Liver (tissue), 9 donors: ENCODE data around the gene TBX15. TPM values are rescaled to one million over a fixed set of nuclear protein-coding genes. Genes with fewer than 3 reads are reported as not detected.

Experiments
- DNase-seq: peaks from one replicate; pipeline ENCODE4 v3.0.0-alpha.2; 2017; ENCODE audit warnings: low spot score
- H3K27ac ChIP-seq, 2 donors: one replicate each; pipeline ENCODE4 v1.7.0; 2013; ENCODE audit warnings: inconsistent platforms in 2 of 2, low read length in 2 of 2, control low read depth in 1 of 2, low read depth in 1 of 2, mild to moderate bottlenecking in 1 of 2
- H3K27me3 ChIP-seq, 4 donors: one replicate each; pipeline versions ENCODE4 v1.6.1 to v1.7.0; 2013; ENCODE audit warnings: low read length in 3 of 4, inconsistent platforms in 1 of 4, mild to moderate bottlenecking in 1 of 4, moderate library complexity in 1 of 4; ENCODE audit not compliant: control insufficient read depth in 4 of 4, insufficient read depth in 4 of 4
- H3K36me3 ChIP-seq, 4 donors: one replicate each; pipeline versions ENCODE4 v1.6.1 to v1.7.0; 2013; ENCODE audit warnings: low read length in 3 of 4, mild to moderate bottlenecking in 3 of 4, low read depth in 1 of 4, moderate library complexity in 1 of 4; ENCODE audit not compliant: control insufficient read depth in 4 of 4, insufficient read depth in 3 of 4
- H3K4me1 ChIP-seq, 4 donors: one replicate each; pipeline versions ENCODE4 v1.6.1 to v1.7.0; 2013; ENCODE audit warnings: low read length in 3 of 4, mild to moderate bottlenecking in 3 of 4, moderate library complexity in 1 of 4; ENCODE audit not compliant: control insufficient read depth in 4 of 4, insufficient read depth in 4 of 4
- H3K4me3 ChIP-seq, 3 donors: one replicate each; pipeline versions ENCODE4 v1.6.1 to v1.7.0; 2013; ENCODE audit warnings: low read length in 3 of 3, control low read depth in 1 of 3, low read depth in 1 of 3, mild to moderate bottlenecking in 1 of 3
- H3K9ac ChIP-seq, 2 donors: one replicate each; pipeline ENCODE4 v1.7.0; 2013; ENCODE audit warnings: low read length in 2 of 2, mild to moderate bottlenecking in 2 of 2, moderate library complexity in 2 of 2, control low read depth in 1 of 2, low read depth in 1 of 2
- H3K9me3 ChIP-seq, 4 donors: one replicate each; pipeline versions ENCODE4 v1.6.1 to v1.7.0; 2013; ENCODE audit warnings: low read length in 3 of 4; ENCODE audit not compliant: control insufficient read depth in 4 of 4
- ATF3 ChIP-seq: IDR thresholded peaks from 2 replicates; pipeline ENCODE4 v1.6.1; 2016; ENCODE audit warnings: antibody characterized with exemption
- CTCF ChIP-seq: fragments of 150-350 bp; IDR thresholded peaks from 2 replicates; pipeline ENCODE4 v1.5.1; 2017; ENCODE audit warnings: improper control_type of control experiment, low read depth, low read length; ENCODE audit not compliant: missing input control
- EGR1 ChIP-seq, 2 donors: IDR thresholded peaks; 2 replicates each; pipeline ENCODE4 v1.6.1; 2016 to 2018; ENCODE audit warnings: antibody characterized with exemption in 2 of 2, low read depth in 2 of 2
- FOXA2 ChIP-seq: IDR thresholded peaks from 2 replicates; pipeline ENCODE4 v1.6.1; 2016; ENCODE audit warnings: antibody characterized with exemption
- GABPA ChIP-seq, 2 donors: IDR thresholded peaks in 1 of 2; conservative IDR thresholded peaks in 1 of 2; 2 replicates each; pipeline ENCODE4 v1.6.1; 2016; ENCODE audit warnings: antibody characterized with exemption in 2 of 2, mild to moderate bottlenecking in 1 of 2, moderate library complexity in 1 of 2
- HNF4A ChIP-seq, 2 donors: conservative IDR thresholded peaks; 2 replicates each; pipeline ENCODE4 v1.6.1; 2016; ENCODE audit warnings: antibody characterized with exemption in 2 of 2, mild to moderate bottlenecking in 2 of 2
- HNF4G ChIP-seq: IDR thresholded peaks from 2 replicates; pipeline ENCODE4 v1.6.1; 2016; ENCODE audit warnings: antibody characterized with exemption
- JUND ChIP-seq, 2 donors: IDR thresholded peaks; 2 replicates each; pipeline ENCODE4 v1.6.1; 2016; ENCODE audit warnings: antibody characterized with exemption in 2 of 2
- MAX ChIP-seq: IDR thresholded peaks from 2 replicates; pipeline ENCODE4 v1.6.1; 2016; ENCODE audit warnings: antibody characterized with exemption
- NR2F2 ChIP-seq: IDR thresholded peaks from 2 replicates; pipeline ENCODE4 v1.6.1; 2016; ENCODE audit warnings: antibody characterized with exemption
- REST ChIP-seq: IDR thresholded peaks from 2 replicates; pipeline ENCODE4 v1.6.1; 2016; ENCODE audit warnings: antibody characterized with exemption, mild to moderate bottlenecking
- RXRA ChIP-seq, 2 donors: IDR thresholded peaks; 2 replicates each; pipeline ENCODE4 v1.6.1; 2017 to 2018; ENCODE audit warnings: antibody characterized with exemption in 2 of 2, mild to moderate bottlenecking in 1 of 2
- SP1 ChIP-seq: IDR thresholded peaks from 2 replicates; pipeline ENCODE4 v1.6.1; 2018; ENCODE audit warnings: antibody characterized with exemption, mild to moderate bottlenecking
- TAF1 ChIP-seq: conservative IDR thresholded peaks from 2 replicates; pipeline ENCODE4 v1.6.1; 2016; ENCODE audit warnings: antibody characterized with exemption, mild to moderate bottlenecking
- ZBTB33 ChIP-seq: IDR thresholded peaks from 2 replicates; pipeline ENCODE4 v1.6.1; 2016; ENCODE audit warnings: antibody characterized with exemption
- WGBS: extraction: QIAGEN DNeasy Blood & Tissue Kit; methylation state at CpG from one replicate; pipeline ENCODE4 v1.1.7; 2013; 5-methylcytosine and 5-hydroxymethylcytosine counted together
- polyA plus RNA-seq, 2 donors: library from polyadenylated mRNA; stranded (reverse) in 1 of 2; unstranded in 1 of 2; fragments of 200-250 nt in 1 of 2; fragments of >200 nt in 1 of 2; fragmentation: Nextera tagmentation in 1 of 2; extraction: Ambion mirVana in 1 of 2; gene quantifications; one replicate each; pipeline versions ENCODE4 v1.2.1 to v1.2.3, GENCODE V29; 2013 to 2015
- total RNA-seq, 2 donors: library from RNA; depleted of rRNA; stranded (reverse); fragments of >200 nt; gene quantifications; one replicate each; pipeline ENCODE4 v1.2.3, GENCODE V29; 2014
- donor health status: healthy.
- donor health status: healthy.
- donor health status: healthy.
- donor health status: healthy.
- donor health status: healthy.

TBX15 gene
- total and polyA plus RNA-seq, 4 donors, result 0.09 to 15.5 (median 3.5) TPM

- Histone ChIP-seq H3K9me3 (peaks cover 0 to 12% (median 0%) of the 10 kb centered on the region in 4 donors), H3K9ac (no peak overlapping the region), H3K36me3 (no peaks in the 10 kb centered on the region), H3K27me3 (peaks cover 3 to 29% (median 20%) of the 10 kb centered on the region in 4 donors), H3K4me1 (peaks cover 10 to 29% (median 14%) of the 10 kb centered on the region in 4 donors), H3K27ac (no peak overlapping the region), H3K4me3 (no peak overlapping the region)
- WGBS, result 27% methylated on average over 5 of the region's 5 CpGs
- TF ChIP-seq HNF4A (conservative IDR thresholded peaks at IDR 0.05) (no peak), SP1 (no peak), RXRA (IDR thresholded peaks at IDR 0.05) (no peak), JUND (IDR thresholded peaks at IDR 0.05) (no peak), ATF3 (no peak), CTCF (no peak), MAX (no peak), HNF4G (no peak), ZBTB33 (no peak), FOXA2 (no peak), REST (no peak), NR2F2 (no peak), TAF1 (no peak), GABPA (IDR thresholded peaks at IDR 0.05 in 1 of 2, conservative IDR thresholded peaks at IDR 0.05 in 1 of 2) (no peak), EGR1 (IDR thresholded peaks at IDR 0.05; ENCODE audit: low read depth in 2 of 2) (no peak)
- no peak for DNase-seq
These were observed 16.0 kb upstream of the TBX15 start for GRCh38 chr1:119004129-119004527.
